Progenitor cell of endocrine pancreas (in vitro differentiated cells): ENCODE results near the gene EIF1. TPM values are rescaled to one million over a fixed set of nuclear protein-coding genes. Genes with fewer than 3 reads are reported as not detected.
A peak's percentile ranks its signal among the peaks of the same experiment; 100 is the strongest.

Source experiments
- DNase-seq: peaks from one replicate; pipeline ENCODE4 v3.0.0; 2021; ENCODE audit warnings: low spot score; ENCODE audit not compliant: unreplicated experiment
- H3K27ac Mint-ChIP-seq: 2 replicates; pipeline ENCODE4 v1.8.0; 2021; ENCODE audit warnings: mild to moderate bottlenecking, moderate library complexity, mixed read lengths
- H3K27me3 Mint-ChIP-seq: 2 replicates; pipeline ENCODE4 v1.8.0; 2021; ENCODE audit warnings: mixed read lengths
- H3K36me3 Mint-ChIP-seq: 2 replicates; pipeline ENCODE4 v1.8.0; 2022; ENCODE audit warnings: mixed read lengths; ENCODE audit not compliant: insufficient read depth
- H3K4me1 Mint-ChIP-seq: 2 replicates; pipeline ENCODE4 v1.8.0; 2021; ENCODE audit warnings: low read depth, mixed read lengths
- H3K4me3 Mint-ChIP-seq: 2 replicates; pipeline ENCODE4 v1.8.0; 2021; ENCODE audit warnings: low read depth, mild to moderate bottlenecking, moderate library complexity, mixed read lengths
- H3K9me3 Mint-ChIP-seq: 2 replicates; pipeline ENCODE4 v1.8.0; 2021; ENCODE audit warnings: low read depth, mixed read lengths
- total RNA-seq: library from RNA; stranded (reverse); gene quantifications from 2 replicates; pipeline ENCODE4 v1.2.1, GENCODE V29; 2021
- TF ChIP-seq, protein P1 (sequence below): fragments of 200-600 bp; sonication (generic); IDR thresholded peaks from one replicate; pipeline ENCODE4 v1.5.0; 2021; ENCODE audit warnings: antibody characterized with exemption, mild to moderate bottlenecking; ENCODE audit not compliant: unreplicated experiment

The EIF1 gene
- total RNA-seq, 1 donor from 2014 or later: 622 TPM

DNA sequence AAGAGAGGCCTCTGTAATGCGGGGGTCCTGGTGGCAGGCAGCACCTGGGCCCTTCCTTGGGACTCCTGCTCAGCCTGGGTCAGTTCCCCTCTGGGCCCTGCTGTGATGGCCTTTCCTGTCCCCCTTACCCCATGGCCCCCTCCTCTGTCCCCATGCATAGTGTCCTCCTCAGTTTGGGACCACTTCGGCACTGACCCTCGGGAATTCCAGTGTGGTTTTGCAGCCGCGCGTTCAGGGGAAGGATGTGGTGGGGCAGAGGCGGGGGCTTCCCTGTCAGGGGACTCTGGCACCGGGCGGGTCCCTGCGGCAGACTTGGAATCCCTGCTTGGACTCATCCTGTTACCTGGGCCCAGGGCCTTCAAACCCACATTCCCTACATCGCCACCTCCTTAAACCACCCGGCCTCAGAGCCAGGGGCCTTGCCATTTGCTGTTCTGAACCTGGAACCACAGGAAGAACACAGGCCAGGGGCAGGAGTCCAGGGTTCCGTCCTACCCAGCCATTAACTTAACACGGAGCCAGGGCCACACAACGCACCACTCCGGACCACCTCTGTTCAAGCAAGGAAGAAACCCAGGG is 31.4 kb upstream of the EIF1 start:
- Mint-ChIP-seq H3K27ac (no peak overlapping the region), H3K27me3 (no peaks in the 10 kb centered on the region), H3K4me3 (no peak overlapping the region), H3K4me1 (peaks cover 6% of the 10 kb centered on the region), H3K9me3 (no peaks in the 10 kb centered on the region), H3K36me3 (no peaks in the 10 kb centered on the region)
- TF ChIP-seq, protein P1, sequence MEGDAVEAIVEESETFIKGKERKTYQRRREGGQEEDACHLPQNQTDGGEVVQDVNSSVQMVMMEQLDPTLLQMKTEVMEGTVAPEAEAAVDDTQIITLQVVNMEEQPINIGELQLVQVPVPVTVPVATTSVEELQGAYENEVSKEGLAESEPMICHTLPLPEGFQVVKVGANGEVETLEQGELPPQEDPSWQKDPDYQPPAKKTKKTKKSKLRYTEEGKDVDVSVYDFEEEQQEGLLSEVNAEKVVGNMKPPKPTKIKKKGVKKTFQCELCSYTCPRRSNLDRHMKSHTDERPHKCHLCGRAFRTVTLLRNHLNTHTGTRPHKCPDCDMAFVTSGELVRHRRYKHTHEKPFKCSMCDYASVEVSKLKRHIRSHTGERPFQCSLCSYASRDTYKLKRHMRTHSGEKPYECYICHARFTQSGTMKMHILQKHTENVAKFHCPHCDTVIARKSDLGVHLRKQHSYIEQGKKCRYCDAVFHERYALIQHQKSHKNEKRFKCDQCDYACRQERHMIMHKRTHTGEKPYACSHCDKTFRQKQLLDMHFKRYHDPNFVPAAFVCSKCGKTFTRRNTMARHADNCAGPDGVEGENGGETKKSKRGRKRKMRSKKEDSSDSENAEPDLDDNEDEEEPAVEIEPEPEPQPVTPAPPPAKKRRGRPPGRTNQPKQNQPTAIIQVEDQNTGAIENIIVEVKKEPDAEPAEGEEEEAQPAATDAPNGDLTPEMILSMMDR: no peak
- no peak for DNase-seq

DNA sequence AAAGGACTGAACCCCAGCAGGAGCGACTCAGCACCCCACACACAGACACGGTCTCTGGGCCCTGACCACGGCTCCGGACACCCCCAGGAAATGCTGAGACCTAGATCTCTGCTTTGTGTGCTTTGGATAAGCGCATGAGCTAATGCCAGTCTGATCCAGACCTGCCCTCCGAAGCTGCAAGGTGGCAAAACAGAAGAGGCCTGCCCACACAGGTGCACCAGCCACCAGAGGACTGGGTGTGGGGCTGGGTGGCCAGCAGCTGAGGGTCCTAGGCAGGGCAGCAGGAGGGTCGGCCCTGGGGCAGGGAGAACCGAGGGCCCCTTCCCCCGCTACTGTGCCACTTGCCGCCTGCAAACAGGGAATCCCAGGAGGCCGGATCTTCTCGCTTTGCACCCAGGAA is 30.7 kb upstream of the EIF1 start:
- Mint-ChIP-seq H3K36me3 (no peaks in the 10 kb centered on the region), H3K4me3 (no peak overlapping the region), H3K27ac (no peak overlapping the region), H3K27me3 (no peaks in the 10 kb centered on the region), H3K4me1 (peaks cover 6% of the 10 kb centered on the region), H3K9me3 (no peaks in the 10 kb centered on the region)
- TF ChIP-seq, protein P1: no peak
- DNase-seq: no peak

DNA sequence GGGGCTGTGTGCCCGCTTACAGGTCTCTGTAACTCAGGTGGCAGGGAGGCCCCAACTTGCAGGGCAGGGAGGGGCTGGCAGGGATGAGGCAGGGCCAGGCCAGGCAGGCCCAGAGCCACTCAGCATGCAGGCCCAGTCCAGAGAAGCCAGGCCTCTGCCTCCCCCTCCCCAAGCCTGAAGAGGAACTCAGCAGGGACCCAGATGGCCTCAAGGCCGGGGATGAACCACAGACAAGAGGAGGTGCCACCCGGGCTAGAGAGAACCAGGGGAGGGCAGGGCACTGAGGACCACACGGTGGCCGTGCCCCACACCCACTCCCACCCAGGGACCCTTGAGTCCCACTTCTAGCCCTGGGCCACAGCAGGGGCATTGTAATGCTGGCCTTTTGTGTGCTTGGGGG is 29.8 kb upstream of the EIF1 start:
- TF ChIP-seq, protein P1: no peak
- H3K9me3 Mint-ChIP-seq: no peaks in the 10 kb centered on the region
- DNase-seq: no peak

DNA sequence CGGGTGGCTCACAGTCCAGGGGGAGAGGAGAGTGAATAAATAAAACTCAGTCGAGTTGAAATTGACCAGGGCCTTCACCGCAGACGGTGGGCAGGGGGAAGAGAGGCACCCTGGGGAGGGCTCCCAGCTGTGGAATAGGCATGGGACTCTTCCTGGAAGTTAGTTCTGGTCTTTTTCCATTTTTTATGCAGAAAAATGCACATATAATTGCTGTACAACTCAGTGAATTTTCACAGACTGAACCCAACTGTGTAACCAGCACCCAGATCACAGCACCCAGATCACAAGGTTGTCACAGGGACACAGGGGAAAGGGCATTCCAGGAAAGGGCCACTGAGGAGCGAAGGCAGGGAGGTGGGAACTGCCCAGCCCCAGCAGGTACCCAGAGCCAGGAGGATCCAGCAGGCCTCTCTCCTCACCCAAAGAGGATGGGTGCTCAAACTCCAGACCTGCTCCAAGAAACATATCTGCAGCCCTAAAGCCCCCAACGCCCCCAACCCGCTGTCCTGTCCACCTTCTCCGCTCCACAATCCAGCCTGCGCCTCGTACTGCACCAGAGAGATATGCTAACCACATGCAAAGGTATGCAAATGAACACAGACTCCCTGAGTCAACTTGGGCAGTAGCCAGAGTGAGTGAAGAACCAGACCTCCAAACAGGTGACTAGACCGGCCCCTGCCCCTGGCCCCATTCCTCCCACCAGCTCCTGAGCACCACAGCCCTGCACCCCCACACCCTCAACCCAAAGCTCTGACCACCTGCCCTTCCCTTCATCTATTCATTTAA is 29.1 kb upstream of the EIF1 start:
- no peaks in the 10 kb centered on the region for H3K9me3 Mint-ChIP-seq
- peaks cover 6% of the 10 kb centered on the region for H3K4me1 Mint-ChIP-seq
- no peaks in the 10 kb centered on the region for H3K36me3 Mint-ChIP-seq
- no peak for DNase-seq
- no peak overlapping the region for H3K4me3 Mint-ChIP-seq
- peak overlapping the region; percentile 35 for H3K27ac Mint-ChIP-seq
- TF ChIP-seq, protein P1: no peak
- peaks cover 6% of the 10 kb centered on the region for H3K27me3 Mint-ChIP-seq

More for the DNA sequence above, 29.8 kb upstream of the EIF1 start:
- Mint-ChIP-seq H3K27ac (no peak overlapping the region), H3K4me1 (peaks cover 6% of the 10 kb centered on the region), H3K36me3 (no peaks in the 10 kb centered on the region), H3K27me3 (peaks cover 6% of the 10 kb centered on the region), H3K4me3 (no peak overlapping the region)

DNA sequence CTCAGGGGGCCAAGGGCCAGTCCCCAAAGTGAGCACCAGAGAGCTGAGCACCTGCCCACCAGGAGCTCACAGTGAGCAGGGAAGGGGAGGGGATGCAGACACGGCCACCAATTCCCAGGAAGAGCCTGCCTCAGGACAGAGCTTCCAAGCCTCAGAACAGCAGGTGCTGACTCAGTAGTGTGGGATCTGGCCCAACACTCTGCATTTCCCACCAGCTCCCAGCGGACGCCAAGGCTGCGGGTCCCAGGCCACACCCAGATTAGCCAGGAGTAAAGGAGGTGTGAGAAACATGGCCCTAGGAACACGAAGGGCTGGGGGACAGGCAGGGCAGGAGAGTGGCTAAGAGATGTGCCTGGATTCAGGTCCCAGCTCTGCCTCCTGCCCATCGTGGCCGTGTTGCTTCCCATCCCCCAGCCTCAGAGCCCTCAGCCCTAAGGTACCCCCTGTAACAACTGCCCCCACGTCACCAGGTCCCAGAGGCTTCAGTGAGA is 28.4 kb upstream of the EIF1 start:
- H3K36me3 Mint-ChIP-seq: no peaks in the 10 kb centered on the region

More for the DNA sequence above, 28.4 kb upstream of the EIF1 start:
- H3K27me3 Mint-ChIP-seq: peaks cover 6% of the 10 kb centered on the region
- TF ChIP-seq, protein P1: no peak
- DNase-seq: no peak
- H3K27ac Mint-ChIP-seq: no peak overlapping the region
- peaks cover 4% of the 10 kb centered on the region for H3K4me1 Mint-ChIP-seq
- no peaks in the 10 kb centered on the region for H3K9me3 Mint-ChIP-seq
- no peak overlapping the region for H3K4me3 Mint-ChIP-seq
